GM23248 (cell line): ENCODE results near the gene MS4A2. TPM values are rescaled to one million over a fixed set of nuclear protein-coding genes. Genes with fewer than 3 reads are reported as not detected.

ENCODE experiments used
- DNase-seq: peaks from one replicate; pipeline ENCODE4 v3.0.0-alpha.2; 2015
- H2AFZ ChIP-seq: fragments of 200-600 bp; sonication (generic); 2 replicates; pipeline ENCODE4 v1.6.1; 2016; ENCODE audit warnings: antibody characterized with exemption
- H3F3A ChIP-seq: fragments of 200-600 bp; sonication (generic); 2 replicates; pipeline ENCODE4 v1.6.1; 2016; ENCODE audit warnings: mild to moderate bottlenecking, antibody characterized with exemption, mixed run types; ENCODE audit not compliant: insufficient read depth
- H3K27ac ChIP-seq: fragments of 200-600 bp; sonication (generic); 2 replicates; pipeline ENCODE4 v1.5.1; 2016; ENCODE audit warnings: mild to moderate bottlenecking
- H3K27me3 ChIP-seq: fragments of 200-600 bp; sonication (generic); replicated peaks from 2 replicates; pipeline ENCODE4 v1.6.1; 2016; ENCODE audit warnings: mild to moderate bottlenecking; ENCODE audit not compliant: insufficient read depth
- H3K36me3 ChIP-seq: fragments of 200-600 bp; sonication (generic); 2 replicates; pipeline ENCODE4 v1.6.1; 2016; ENCODE audit warnings: low read depth, mild to moderate bottlenecking
- H3K4me1 ChIP-seq: fragments of 200-600 bp; sonication (generic); 2 replicates; pipeline ENCODE4 v1.6.1; 2016; ENCODE audit warnings: mild to moderate bottlenecking; ENCODE audit not compliant: insufficient read depth
- H3K4me2 ChIP-seq: fragments of 200-600 bp; sonication (generic); one replicate; pipeline ENCODE4 v1.6.1; 2016; ENCODE audit warnings: mild to moderate bottlenecking; ENCODE audit not compliant: unreplicated experiment
- H3K4me3 ChIP-seq: fragments of 200-600 bp; sonication (generic); 2 replicates; pipeline ENCODE4 v1.5.1; 2016; ENCODE audit warnings: mild to moderate bottlenecking
- H3K79me2 ChIP-seq: fragments of 200-600 bp; sonication (generic); 2 replicates; pipeline ENCODE4 v1.6.1; 2016; ENCODE audit warnings: mild to moderate bottlenecking; ENCODE audit not compliant: insufficient read depth
- H3K9ac ChIP-seq: fragments of 200-600 bp; sonication (generic); 2 replicates; pipeline ENCODE4 v1.6.1; 2016; ENCODE audit warnings: mild to moderate bottlenecking
- H3K9me2 ChIP-seq: fragments of 200-600 bp; sonication (generic); 2 replicates; pipeline ENCODE4 v1.6.1; 2016; ENCODE audit warnings: mixed run types, mild to moderate bottlenecking, moderate library complexity; ENCODE audit not compliant: insufficient read depth
- H3K9me3 ChIP-seq: fragments of 200-600 bp; sonication (generic); one replicate; pipeline ENCODE4 v1.6.1; 2017; ENCODE audit warnings: low read depth
- H4K20me1 ChIP-seq: fragments of 200-600 bp; sonication (generic); 2 replicates; pipeline ENCODE4 v1.6.0; 2016; ENCODE audit not compliant: insufficient read depth
- EZH2 ChIP-seq: fragments of 200-600 bp; sonication (generic); IDR thresholded peaks from 2 replicates; pipeline ENCODE4 v1.6.1; 2018; ENCODE audit warnings: antibody characterized with exemption, mild to moderate bottlenecking; ENCODE audit not compliant: insufficient read depth, poor library complexity, severe bottlenecking
- EZH2phosphoT487 ChIP-seq: fragments of 200-600 bp; sonication (generic); IDR thresholded peaks from 2 replicates; pipeline ENCODE4 v1.6.1; 2018; ENCODE audit warnings: antibody characterized with exemption, moderate library complexity, mild to moderate bottlenecking, low read depth; ENCODE audit not compliant: insufficient read depth
- WGBS, 2 experiments: methylation state at CpG; one replicate each; pipeline ENCODE4 v1.1.6; 2015 to 2017; ENCODE audit warnings: low lambda C conversion rate in 2 of 2, low coverage in 1 of 2; ENCODE audit errors: missing lambda C conversion rate in 2 of 2; 5-methylcytosine and 5-hydroxymethylcytosine counted together
- in situ Hi-C: fragments of 300-500 bp; cut with MboI; formaldehyde crosslinking; loops from 2 replicates; pipeline ENCODE4 v1.15.0; 2020
- polyA plus RNA-seq: library from polyadenylated mRNA; unstranded; fragments of >200 nt; fragmentation: Nextera tagmentation; extraction: Ambion mirVana; gene quantifications from 2 replicates; pipeline ENCODE4 v1.2.1, GENCODE V29; 2016
- total RNA-seq: library from RNA; depleted of rRNA; stranded (reverse); fragments of >200 nt; shearing (Covaris generic); gene quantifications from 2 replicates; pipeline ENCODE4 v1.2.3, GENCODE V29; 2014

The MS4A2 gene
- total and polyA plus RNA-seq, 2 experiments from 2014 or later = not detected

DNA sequence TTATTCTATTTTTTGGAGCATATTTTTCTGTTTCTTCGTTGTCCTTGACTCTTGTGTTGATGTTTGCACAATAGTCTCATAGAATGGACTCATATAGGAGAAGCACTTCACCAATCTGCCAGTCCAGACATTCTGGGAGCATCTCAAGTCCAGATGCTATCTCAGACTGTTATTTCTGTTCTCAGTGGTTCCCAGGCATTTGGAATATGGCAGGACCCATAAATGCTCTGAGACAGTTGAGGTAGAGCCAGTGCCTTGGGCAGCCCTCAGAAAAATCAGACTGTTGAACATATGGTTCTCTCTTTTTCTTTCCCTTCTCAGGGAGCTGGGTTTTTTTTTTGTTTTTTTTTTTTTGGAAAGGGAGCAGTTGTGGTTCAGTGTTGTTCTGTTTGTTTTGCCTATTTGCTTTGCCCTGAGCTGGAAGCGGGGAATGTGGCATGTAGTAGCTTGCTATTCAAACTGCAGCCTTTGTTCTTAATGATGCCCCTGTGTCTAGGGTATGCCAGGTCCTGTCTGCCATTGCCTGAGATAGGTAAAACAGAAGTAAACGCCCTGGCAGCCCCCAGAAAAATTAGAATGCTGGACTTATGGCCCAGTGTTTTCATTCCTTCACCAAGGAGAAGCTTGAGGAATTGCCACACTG is 3.7 kb upstream of the MS4A2 start:
- H3K27me3 ChIP-seq = no peaks in the 10 kb centered on the region
- in situ Hi-C loops = no loop called here

DNA sequence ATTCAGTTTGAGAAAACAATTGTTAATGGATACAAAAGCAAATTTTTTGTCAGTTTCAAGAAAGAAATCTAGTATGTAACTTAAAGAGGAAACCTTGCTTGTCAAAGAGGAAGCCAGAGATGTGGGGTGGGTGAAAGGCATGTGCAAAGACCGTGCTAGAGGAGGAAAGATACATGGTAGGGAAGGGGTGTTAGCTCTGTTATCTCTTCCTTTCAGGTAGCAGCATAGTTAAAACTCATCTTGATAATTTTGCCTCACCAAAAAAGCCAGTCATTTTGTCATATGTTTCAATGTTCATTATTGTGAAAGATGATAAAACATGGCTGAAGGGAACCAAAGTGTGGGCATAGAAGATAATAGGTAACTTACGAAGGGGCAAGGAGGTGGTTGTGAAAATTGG is 2.6 kb upstream of the MS4A2 start:
- no peak overlapping the region for H3K4me2 ChIP-seq
- 15 to 23% methylated on average over 2 of the region's 2 CpGs for WGBS, 2 experiments
- H3K36me3 ChIP-seq = no peaks in the 10 kb centered on the region
- H3K9ac ChIP-seq = no peak overlapping the region
- H3K9me2 ChIP-seq = no peaks in the 10 kb centered on the region
- no peak for DNase-seq
- H3K9me3 ChIP-seq = no peaks in the 10 kb centered on the region
- H3K27ac ChIP-seq = no peak overlapping the region
- no peak overlapping the region for H2AFZ ChIP-seq
- TF ChIP-seq EZH2phosphoT487 (no peak), EZH2 (no peak)
- H3F3A ChIP-seq = no peaks in the 10 kb centered on the region
- no peaks in the 10 kb centered on the region for H4K20me1 ChIP-seq
- H3K4me3 ChIP-seq = no peak overlapping the region
- H3K27me3 ChIP-seq = no peaks in the 10 kb centered on the region
- H3K4me1 ChIP-seq = no peaks in the 10 kb centered on the region
- in situ Hi-C loops = no loop called here
- H3K79me2 ChIP-seq = no peaks in the 10 kb centered on the region

More for the DNA sequence above, 3.7 kb upstream of the MS4A2 start:
- no peak overlapping the region for H3K9ac ChIP-seq
- no peak for TF ChIP-seq EZH2
- TF ChIP-seq EZH2phosphoT487 = no peak
- no peak overlapping the region for H3K4me2 ChIP-seq
- H3K4me3 ChIP-seq = no peak overlapping the region
- H3K27ac ChIP-seq = no peak overlapping the region
- H3K79me2 ChIP-seq = no peaks in the 10 kb centered on the region
- no peaks in the 10 kb centered on the region for H4K20me1 ChIP-seq
- H3F3A ChIP-seq = no peaks in the 10 kb centered on the region
- no peaks in the 10 kb centered on the region for H3K36me3 ChIP-seq
- no peaks in the 10 kb centered on the region for H3K9me2 ChIP-seq
- 5 to 9% methylated on average over 3 of the region's 3 CpGs for WGBS, 2 experiments
- H2AFZ ChIP-seq = no peak overlapping the region
- H3K4me1 ChIP-seq = no peaks in the 10 kb centered on the region
- no peak for DNase-seq
- no peaks in the 10 kb centered on the region for H3K9me3 ChIP-seq

DNA sequence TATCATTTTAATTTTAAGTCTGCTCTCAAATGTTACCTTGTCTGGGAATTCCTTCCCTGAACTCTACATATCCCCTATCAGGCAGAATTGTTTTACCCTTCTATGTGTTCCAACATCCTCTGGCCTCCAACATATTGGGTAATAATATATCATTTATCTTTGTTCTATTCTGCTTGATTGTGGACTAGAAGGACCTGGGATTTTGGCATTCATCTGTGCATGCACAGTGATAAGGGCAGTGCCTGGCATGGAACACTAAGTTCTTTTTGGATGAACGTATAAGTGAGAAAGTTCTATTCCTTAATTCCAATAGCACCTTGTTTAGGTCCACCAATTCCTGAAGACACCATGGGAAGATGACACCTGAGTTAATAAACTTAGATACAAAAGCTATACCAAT is 1.2 kb upstream of the MS4A2 start:
- no peaks in the 10 kb centered on the region for H3K36me3 ChIP-seq
- no peak overlapping the region for H2AFZ ChIP-seq
- H3K9me2 ChIP-seq = no peaks in the 10 kb centered on the region

DNA sequence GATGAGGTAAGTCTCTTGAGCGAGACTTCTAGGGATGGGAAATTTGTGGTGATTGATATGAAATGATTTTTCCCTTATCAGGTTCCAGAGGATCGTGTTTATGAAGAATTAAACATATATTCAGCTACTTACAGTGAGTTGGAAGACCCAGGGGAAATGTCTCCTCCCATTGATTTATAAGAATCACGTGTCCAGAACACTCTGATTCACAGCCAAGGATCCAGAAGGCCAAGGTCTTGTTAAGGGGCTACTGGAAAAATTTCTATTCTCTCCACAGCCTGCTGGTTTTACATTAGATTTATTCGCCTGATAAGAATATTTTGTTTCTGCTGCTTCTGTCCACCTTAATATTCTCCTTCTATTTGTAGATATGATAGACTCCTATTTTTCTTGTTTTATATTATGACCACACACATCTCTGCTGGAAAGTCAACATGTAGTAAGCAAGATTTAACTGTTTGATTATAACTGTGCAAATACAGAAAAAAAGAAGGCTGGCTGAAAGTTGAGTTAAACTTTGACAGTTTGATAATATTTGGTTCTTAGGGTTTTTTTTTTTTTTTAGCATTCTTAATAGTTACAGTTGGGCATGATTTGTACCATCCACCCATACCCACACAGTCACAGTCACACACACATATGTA is 7.1 kb downstream of the MS4A2 start:
- H2AFZ ChIP-seq = no peak overlapping the region
- no peak overlapping the region for H3K27ac ChIP-seq
- WGBS, 2 experiments = 10 to 19% methylated on average over 4 of the region's 4 CpGs
- H3K4me3 ChIP-seq = no peak overlapping the region
- no peaks in the 10 kb centered on the region for H3K27me3 ChIP-seq
- H3K9ac ChIP-seq = no peak overlapping the region
- TF ChIP-seq EZH2 (no peak), EZH2phosphoT487 (no peak)
- H3F3A ChIP-seq = no peaks in the 10 kb centered on the region
- H3K79me2 ChIP-seq = no peaks in the 10 kb centered on the region
- no peaks in the 10 kb centered on the region for H3K9me3 ChIP-seq
- in situ Hi-C loops = no loop called here
- no peak overlapping the region for H3K4me2 ChIP-seq
- no peaks in the 10 kb centered on the region for H3K9me2 ChIP-seq
- DNase-seq = no peak
- H3K4me1 ChIP-seq = no peaks in the 10 kb centered on the region
- H4K20me1 ChIP-seq = no peaks in the 10 kb centered on the region
- no peaks in the 10 kb centered on the region for H3K36me3 ChIP-seq

More for the DNA sequence above, 1.2 kb upstream of the MS4A2 start:
- TF ChIP-seq EZH2 (no peak), EZH2phosphoT487 (no peak)
- in situ Hi-C loops = no loop called here
- Histone ChIP-seq H3K4me3 (no peak overlapping the region), H3K79me2 (no peaks in the 10 kb centered on the region), H3K9me3 (no peaks in the 10 kb centered on the region), H3K27me3 (no peaks in the 10 kb centered on the region), H3K4me2 (no peak overlapping the region), H3K4me1 (no peaks in the 10 kb centered on the region), H4K20me1 (no peaks in the 10 kb centered on the region), H3K27ac (no peak overlapping the region), H3K9ac (no peak overlapping the region), H3F3A (no peaks in the 10 kb centered on the region)
- 11 to 14% methylated on average over 1 of the region's 1 CpG for WGBS, 2 experiments
- DNase-seq = no peak
